Hindlimb muscle (tissue), 1 donor: ENCODE results near the gene CTNND2. TPM values are rescaled to one million over a fixed set of nuclear protein-coding genes. Genes with fewer than 3 reads are reported as not detected.
"Not testable (repeated sequence)": the region's sequence is repeated elsewhere in the genome, so short reads cannot be mapped to it uniquely, and the experiment has no call there.

Experiments
- DNase-seq: peaks from one replicate; pipeline ENCODE4 v3.0.0-alpha.2; 2013
- polyA plus RNA-seq: library from polyadenylated mRNA; unstranded; fragments of 120-200 nt; gene quantifications from one replicate; pipeline ENCODE4 v1.2.1, GENCODE V29; 2013; ENCODE audit not compliant: insufficient read length

Gene CTNND2
- polyA plus RNA-seq, 1 donor = 0.66 TPM

DNA sequence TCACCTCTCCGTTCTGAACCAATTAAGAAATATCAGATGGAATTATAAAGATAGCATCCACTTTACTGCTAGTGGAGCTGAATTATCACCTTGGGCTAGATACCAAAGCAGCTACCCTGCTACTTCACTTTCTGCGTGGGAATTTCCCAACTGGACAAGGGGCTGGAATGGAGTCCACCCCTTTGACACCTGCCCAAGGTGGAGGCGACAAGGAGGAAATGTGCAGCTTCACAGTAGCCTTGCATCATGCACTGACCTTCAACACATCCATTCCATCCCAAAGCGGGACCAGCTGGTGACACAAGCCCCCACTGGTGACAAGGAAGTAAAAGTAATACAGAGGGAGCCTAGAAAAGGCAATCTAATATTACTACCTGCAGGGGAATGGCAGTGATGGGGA lies 30.7 kb downstream of the CTNND2 start:
- no peak for DNase-seq

DNA sequence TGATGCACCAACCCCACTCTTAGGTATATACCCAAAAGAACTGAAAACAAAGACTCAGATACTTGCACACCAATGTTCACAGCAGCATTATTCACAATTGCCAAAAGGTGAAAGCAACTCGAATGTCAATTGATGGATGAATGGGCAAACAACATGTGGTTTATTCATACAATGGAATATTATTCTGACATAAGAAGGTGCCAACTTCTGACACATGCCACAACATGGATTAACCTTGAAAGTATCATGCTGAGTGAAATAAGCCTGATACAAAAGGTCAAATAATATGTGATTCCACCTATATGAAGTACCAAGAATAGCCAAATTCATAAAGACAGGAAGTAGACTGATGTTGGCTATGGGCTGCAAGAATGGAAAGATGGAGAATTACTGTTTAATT lies 35.0 kb downstream of the CTNND2 start:
- no peak for DNase-seq

DNA sequence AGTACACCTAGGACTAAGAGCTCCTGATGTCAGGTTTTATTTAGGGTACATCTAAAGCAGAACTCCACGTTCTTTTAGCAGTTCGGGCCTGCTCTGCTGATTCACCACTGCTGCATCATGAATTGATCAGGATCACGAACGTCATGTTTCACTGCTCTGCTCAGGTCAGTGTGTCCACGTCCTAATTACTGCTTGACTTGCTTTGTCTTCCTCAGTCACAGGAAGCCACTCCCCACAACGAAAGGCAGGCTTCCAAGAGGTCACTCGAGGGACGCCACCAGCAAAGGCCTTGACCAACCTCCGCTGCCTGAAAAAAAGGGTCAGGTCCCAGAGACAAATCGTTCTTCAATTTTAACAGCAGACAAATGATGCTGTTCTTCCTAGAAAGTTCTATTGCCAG lies 40.3 kb downstream of the CTNND2 start:
- no peak for DNase-seq

DNA sequence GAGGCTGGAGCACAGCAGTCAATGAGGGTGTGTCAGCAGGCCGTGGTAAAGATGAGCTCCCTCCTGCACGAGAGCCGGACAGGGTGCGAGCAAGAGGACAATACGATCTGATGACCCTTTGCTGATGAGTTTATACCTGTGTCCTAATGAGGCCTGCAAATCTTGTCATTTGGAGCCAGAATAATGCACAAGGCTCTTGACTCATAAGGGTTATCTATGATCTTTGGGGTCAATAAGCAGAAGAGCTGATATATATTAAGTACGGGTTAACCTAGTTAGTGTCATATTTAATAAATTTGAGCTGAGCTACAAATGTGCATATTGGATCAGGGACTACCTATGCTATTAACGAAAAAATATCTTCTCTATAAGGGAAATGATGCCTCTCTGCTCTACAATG lies 46.9 kb downstream of the CTNND2 start:
- DNase-seq = no peak

DNA sequence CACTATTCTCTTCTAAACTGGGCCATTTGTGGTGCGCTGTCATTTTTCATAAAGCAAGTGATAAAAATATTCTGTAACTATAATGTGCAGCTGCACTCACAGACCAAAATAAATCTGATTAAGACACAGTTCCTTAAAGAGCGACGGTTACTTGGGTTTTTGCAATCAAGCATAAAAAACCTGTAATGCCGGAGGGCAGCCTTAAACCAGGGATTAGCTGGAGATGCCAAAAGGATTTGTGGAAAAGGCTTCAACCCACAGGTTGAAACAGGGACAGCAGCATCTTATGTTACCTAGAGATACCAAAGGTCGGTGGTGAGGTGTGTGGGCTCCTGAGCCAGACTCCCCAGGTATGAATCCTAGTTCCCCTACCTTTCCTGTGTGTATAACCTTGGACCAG lies 49.3 kb downstream of the CTNND2 start:
- no peak for DNase-seq

DNA sequence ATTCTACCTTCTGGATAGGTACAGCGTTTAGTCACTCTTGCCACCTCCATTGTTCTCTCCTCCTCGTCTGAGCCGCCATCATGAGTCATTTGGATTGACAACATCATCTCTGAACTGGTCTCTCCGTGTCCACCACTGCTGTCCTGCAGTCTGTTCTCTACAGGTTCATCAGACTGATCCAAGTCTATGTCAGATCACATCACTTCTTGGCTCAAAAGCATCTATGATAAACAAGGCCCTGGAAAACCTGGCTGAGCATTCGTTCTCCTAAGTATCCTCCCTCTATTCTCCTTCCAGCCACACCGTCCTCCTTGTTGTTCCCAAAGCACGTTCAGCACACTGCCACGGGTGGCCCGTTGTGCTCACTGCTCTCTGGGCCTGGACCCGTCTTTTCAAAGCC lies 50.5 kb downstream of the CTNND2 start:
- no peak for DNase-seq

DNA sequence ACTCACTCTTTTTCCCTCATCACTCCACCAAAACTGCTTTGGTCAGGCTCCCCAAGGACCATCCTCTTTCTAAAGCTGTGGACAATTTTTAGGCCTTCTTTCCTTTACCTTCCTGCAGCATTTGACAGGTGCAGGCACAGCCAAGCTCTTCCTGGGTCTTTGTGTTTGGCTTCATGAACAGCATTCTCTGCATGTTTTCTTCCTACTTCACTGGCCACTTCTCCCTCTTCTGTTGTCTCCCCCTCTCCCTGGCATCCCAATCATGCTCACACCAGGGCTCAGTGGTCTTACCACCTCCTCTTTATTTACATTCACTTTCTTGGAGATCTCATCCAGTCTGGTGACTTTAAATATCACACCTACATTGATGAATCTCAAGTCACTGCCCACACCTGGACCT lies 51.1 kb downstream of the CTNND2 start:
- no peak for DNase-seq

DNA sequence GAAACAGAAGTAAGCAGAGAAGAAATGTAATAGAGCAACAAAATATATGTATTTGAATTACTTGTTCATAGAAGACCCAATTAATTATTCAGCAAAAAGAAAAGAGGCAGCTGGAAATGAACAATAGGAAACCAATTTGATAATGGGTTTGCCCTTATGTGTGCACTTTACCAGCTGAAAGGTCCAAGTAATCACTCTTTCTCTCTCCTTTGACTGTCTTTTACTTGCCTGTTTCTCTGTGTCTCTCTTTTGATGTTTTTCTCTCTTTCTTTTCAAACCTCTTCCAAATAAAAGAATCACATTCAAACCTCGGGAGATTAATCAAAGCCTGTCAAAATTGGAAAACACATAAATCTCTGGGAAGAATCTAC lies 51.5 kb downstream of the CTNND2 start:
- DNase-seq = no peak

DNA sequence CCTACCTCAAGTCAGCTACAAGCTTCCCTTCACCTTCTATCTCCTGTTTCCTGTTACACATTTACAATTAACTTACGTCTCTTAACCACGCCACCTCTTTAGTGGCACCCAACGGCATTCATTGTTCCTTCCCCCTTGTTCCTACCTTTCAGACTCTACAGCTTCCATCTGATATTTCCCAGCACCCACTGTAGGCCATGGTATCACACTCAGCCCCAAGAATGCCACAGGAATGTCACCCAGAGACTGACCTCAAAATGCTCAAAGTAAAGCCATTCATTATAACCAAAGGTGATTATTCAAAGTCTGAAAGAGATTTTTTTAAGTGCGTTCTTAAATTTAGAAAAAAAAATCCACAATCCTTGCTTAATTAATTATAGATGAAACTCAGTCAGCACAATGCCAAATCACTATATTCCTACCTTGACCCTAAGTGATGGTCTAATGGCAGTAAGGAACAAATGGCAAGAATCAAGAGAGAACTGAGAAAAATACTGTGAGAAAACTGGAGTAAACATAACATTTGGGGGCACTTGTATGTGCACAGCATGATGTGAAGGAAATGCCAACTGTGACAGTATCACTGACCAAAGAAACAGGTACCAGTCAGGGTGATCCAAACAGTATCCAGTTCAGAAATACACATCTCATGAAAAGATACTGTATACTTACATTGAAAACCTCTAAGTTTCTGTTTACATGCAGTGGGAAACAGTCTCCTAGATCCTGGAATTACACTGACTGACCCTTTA lies 52.1 kb downstream of the CTNND2 start:
- no peak for DNase-seq

DNA sequence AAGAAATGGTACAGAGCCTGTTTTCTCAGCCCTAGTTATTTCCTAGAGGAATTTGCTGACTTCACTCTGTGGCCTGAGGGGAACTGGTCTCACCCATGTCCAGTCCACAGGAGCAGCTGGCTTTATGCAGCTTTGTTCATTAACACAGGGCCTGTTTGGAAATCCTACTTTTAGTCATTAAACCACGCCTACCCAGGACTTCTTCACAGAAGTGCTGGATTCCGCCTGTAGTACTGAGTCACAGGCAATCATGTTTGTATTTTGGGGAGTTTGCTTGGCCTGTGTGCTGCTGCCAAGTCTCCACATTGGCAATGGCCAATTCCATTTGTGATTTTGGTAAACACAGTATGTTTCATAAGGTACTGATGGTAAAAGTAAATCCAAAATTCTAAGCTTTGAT lies 52.8 kb downstream of the CTNND2 start:
- DNase-seq = no peak

DNA sequence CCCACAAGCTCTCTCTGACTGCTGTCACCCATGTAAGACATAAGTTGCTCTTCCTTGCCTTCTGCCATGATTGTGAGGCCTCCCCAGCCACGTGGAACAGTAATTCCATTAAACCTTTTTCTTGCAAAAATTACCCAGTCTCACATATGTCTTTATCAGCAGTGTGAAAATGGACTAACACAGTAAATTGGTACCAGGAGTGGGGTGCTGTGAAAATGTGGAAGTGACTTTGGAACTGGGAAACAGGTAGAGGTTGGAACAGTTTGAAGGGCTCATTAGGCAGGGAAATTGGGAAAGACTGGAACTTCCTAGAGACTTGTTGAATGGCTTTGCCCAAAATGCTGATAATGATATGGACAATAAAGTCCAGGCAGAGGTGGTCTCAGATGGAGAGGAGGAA lies 75.7 kb downstream of the CTNND2 start:
- not testable (repeated sequence) for DNase-seq

DNA sequence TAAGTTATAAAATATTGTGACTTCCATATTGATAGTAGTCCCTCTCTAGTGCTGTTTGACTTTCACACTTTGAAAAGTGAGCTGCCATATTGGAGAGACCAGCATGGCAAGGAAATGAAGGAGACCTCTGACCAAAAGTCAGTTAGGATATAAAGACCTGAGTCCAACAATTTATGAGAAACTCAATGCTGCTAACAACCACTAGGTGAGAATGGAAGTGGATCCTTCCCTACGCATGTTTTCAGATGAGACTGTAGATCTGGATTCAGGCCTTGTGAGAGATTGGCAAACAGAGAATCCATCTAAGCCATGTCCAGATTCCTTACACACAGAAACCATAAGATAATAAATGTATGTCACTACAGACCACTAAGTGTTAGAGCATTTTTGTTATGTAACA lies 81.6 kb downstream of the CTNND2 start:
- no peak for DNase-seq

DNA sequence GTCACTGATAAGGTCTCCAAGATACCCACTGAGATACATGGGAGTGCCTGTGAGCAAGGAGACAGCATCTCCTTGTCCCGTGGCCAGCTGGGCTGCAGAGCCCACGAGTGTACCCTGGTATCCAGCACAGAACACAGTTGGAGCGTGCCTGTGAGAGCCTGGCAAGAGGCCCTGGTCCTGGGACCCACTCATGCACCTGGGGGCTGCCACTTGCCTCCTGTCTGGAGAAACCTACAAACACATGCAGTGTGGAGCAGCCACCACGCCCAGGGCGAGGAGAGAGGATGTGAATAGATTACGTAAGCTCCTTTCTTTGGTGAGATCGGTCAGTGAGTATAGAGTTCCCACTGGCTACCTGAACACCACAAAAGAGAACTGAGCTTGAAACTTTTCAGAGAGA lies 88.3 kb downstream of the CTNND2 start:
- DNase-seq = no peak

DNA sequence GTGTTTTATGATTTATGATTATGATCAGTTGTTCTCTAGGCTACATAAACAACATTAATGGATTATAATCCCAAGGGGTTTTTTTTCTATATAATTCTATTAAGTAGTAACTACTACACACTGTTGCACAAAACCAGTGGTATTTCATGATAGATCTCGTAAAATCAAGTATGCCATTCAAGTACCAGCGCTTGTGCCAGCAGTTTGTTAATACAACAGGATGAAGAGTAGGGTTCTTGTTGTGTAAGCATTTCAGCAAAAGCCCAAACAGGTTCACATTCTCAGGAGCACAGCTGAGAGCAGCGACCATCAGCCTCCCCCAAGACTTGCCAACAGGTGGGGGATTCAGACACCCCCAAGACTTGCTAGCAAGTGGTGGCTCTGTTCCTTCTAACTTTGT lies 88.8 kb downstream of the CTNND2 start:
- DNase-seq = no peak

DNA sequence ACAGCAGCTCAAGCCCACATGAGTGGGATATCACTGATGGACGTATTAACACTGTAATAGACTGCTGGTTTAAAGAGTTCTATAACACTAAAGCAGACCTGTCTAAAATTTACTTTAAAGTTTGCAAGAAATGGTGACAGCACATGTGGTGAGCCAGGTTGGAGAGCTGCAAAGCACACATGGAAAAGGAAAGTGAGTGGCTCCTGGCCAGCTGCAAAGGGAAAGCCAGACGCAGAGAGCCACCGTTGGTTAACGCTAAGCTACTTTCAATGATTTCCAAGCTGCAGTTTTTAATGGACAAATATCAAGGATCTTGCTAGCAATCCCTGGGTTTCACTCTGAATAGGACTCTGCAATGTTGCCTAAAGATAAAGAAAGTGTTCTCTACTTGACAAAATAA lies 89.9 kb downstream of the CTNND2 start:
- peak; percentile 19 for DNase-seq

DNA sequence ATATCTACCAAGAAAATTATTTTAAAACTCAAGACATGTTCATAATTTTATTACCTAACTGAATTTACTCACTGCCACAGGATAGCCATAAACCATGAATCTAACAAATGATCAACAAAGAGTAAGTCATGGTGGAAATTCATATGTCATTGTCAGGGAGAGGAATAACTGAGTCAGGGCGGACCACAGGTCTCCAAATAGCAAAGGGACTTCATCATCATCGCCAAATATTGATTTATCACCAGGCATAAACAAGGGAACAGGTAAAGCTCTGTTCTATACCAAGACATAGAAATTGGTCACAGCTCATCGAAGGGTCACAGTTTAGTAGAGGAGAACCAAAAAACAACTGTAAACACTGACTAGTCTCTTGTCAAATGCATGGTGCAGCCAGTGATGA lies 94.8 kb downstream of the CTNND2 start:
- no peak for DNase-seq

DNA sequence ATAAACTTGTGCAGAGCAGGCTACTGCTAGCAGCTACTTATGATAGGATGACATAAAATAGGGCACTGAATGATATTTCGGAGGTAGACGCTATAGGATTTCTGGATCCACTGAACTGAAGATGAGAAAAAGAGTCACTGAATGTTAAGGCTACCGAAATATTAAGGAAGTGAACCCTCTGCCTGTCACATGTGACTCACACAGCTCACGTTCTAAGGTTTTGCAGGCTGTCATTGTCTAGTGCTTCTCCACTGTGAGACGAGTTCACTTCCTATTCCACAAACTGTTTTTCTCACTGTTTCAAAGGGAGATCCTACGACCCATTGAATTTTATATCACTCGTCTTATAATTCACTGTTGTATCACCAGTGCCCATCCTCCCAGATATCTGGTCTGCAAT lies 100.8 kb downstream of the CTNND2 start:
- DNase-seq = no peak

DNA sequence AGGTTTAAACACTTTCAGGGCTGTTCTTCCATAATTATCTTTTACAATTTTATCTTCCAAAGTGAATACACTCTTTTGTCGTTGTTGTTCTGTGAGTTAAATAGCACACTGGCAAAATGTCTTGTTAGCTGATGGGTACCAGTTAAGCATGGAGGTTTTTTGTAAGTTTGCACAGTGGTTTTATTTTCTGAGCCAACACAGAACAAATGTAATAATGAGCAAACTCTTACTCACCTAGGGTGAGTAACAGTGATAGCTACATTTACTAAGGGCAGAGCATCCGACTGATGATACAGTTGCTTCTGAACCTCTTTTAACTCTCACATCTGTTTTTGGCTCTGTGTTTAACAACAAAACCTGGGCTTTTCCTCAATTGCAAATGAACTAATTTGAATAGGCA lies 103.2 kb downstream of the CTNND2 start:
- DNase-seq = no peak

DNA sequence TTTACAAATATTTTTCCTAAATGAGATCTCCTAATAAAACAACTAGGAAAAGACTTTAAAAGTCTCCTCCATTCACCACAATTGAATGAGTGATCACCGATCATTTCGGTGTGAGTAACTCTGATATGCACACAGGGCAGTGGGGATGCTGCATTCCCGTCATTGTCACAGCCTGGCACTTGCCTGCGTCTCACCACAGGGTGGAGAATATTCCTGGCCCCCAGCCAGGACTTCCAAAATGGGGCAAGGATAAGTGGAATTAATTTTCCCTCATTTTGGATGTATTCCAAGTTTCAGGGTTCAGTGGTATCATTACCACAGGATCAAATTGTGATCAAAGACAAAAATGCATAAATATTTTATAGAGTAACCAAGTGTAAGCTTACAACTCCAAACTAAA lies 107.1 kb downstream of the CTNND2 start:
- no peak for DNase-seq

DNA sequence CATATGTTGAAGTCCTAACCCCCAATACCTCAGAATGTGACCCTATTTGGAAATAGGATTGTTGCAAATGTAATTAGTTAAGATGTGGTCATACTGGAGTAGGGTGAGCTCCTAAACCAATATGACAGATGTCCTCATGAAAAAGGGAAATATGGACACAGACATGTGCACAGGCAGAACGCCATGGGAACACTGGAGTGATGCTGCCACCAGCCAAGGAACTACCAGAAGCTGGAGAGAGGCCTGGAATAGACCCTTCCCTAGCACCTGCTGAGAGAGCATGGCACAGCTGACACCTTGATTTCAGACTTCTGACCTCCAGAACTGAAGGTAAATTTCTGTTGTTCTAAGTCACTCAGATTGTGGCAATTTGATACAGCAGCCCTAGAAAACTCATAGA lies 110.8 kb downstream of the CTNND2 start:
- no peak for DNase-seq

DNA sequence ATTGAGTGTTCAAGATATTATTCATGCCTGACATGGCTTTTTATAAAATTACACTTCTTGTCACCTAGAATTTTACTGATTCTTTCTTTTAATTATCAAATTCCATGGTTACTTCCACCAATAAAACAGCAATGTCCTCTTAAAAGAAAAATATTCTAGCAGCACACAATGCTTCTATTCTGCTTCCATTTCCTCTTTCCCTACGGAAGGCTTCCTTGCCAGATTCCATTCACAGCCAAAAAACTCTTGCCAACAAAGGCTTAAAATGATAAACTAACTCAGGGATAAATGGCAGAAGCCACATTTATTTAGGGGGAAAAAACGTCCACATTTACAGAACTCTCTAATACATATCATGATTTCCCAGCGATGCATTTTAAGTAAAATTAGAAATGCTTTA lies 111.6 kb downstream of the CTNND2 start:
- DNase-seq = no peak

DNA sequence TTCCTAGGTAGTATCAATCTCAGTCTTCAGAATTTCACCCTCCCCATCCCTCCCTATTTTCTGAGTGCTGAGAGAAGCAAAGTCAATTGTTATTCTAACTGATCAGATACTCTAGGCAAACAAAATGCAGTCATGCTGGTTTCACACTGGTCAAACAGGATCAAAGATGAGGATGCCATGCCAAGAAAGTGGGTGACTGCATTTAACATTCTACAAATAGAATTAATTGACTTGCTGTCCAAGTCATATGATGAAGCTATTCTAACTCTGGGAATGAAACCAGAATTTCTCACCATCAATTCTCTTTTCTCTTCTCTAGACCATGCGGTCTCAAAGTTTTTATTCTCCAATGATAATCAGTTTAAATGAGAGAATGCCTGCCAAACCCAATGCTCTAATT lies 112.5 kb downstream of the CTNND2 start:
- no peak for DNase-seq

DNA sequence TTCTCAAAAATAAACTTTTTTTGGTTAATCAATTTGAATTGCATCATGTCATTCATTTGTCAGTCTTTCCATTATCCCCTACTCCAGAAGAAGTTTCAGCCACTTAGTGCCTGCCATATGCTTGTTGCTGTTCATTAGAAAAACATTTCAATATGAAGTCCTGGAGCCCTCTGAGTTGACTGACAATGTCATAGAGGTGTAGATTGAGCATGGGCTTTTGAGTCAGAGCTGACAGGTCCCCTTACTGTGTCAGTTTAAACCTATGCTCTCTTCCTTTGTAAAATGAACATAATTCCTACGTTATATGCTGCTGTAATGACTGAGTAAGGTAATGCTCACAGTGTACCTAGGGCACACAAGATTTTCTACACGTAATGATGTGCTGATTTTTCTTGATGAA lies 114.0 kb downstream of the CTNND2 start:
- DNase-seq = no peak

DNA sequence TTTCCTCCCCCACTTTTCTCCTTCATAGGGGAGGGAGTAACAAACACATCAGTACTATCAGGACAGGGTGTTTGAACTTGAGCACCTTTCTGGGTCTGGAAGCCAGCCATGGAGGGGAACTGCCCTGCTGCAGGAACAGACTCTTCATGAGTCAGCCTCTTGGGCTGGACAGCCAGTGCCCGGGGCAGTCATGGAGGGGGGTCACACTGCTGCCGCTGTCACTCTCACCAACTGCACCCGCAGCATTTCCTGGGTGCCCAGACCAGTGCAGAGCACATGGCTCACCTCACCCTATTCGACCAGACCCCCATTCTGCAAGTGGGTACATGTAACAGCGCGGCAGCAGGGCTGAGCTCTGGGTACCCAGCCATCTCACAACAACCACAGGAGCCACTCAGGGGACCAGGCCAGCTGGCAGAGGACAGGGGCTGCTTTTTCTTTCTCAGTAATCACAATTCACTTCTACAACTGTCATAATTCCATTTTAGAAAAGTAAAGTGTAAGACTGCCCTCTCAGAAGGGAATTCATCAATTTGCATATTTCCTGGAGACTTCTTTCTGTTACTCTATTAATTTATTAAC lies 118.4 kb downstream of the CTNND2 start:
- no peak for DNase-seq
